ENCODE data around the gene MAST4. TPM values are rescaled to one million over a fixed set of nuclear protein-coding genes. Genes with fewer than 3 reads are reported as not detected.

MAST4 gene
- total RNA-seq, 1 experiment from 2014 or later = 26.5 TPM

GRCh38 chr5:66826263-66826662, 230.1 kb downstream of the MAST4 start:
- H3K4me3 Mint-ChIP-seq (ENCODE audit: unreplicated experiment) = no peak overlapping the region
- peaks cover 21% of the 10 kb centered on the region for H3K4me1 Mint-ChIP-seq (ENCODE audit: insufficient read depth, unreplicated experiment)
- H3K27me3 Mint-ChIP-seq (ENCODE audit: insufficient read depth, unreplicated experiment) = no peaks in the 10 kb centered on the region
- H3K36me3 Mint-ChIP-seq (ENCODE audit: insufficient read depth, unreplicated experiment) = no peaks in the 10 kb centered on the region
- intact Hi-C loops (cut with micrococcal nuclease) = loop anchor here (5.0 kb wide), 1 partner anchor 176 kb away; no protein-coding TSS in a partner anchor
- ChIA-PET CTCF (interaction anchor here (0.5 to 3.3 kb wide), 3 partner anchors 12 to 336 kb away, joined by 5 to 16 read pairs (median 5); no protein-coding TSS in a partner anchor), POLR2A (no interaction called here)
- TF ChIP-seq, protein P1, sequence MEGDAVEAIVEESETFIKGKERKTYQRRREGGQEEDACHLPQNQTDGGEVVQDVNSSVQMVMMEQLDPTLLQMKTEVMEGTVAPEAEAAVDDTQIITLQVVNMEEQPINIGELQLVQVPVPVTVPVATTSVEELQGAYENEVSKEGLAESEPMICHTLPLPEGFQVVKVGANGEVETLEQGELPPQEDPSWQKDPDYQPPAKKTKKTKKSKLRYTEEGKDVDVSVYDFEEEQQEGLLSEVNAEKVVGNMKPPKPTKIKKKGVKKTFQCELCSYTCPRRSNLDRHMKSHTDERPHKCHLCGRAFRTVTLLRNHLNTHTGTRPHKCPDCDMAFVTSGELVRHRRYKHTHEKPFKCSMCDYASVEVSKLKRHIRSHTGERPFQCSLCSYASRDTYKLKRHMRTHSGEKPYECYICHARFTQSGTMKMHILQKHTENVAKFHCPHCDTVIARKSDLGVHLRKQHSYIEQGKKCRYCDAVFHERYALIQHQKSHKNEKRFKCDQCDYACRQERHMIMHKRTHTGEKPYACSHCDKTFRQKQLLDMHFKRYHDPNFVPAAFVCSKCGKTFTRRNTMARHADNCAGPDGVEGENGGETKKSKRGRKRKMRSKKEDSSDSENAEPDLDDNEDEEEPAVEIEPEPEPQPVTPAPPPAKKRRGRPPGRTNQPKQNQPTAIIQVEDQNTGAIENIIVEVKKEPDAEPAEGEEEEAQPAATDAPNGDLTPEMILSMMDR (IDR thresholded peaks at IDR 0.05; ENCODE audit: unreplicated experiment) = no peak
- no peaks in the 10 kb centered on the region for H3K9me3 Mint-ChIP-seq (ENCODE audit: unreplicated experiment)
- no peak overlapping the region for H3K27ac Mint-ChIP-seq (ENCODE audit: low read depth, unreplicated experiment)
- BruUV-seq (replicated peaks) = no TSS peak
- DNase-seq (ENCODE audit: unreplicated experiment) = no peak

DNA sequence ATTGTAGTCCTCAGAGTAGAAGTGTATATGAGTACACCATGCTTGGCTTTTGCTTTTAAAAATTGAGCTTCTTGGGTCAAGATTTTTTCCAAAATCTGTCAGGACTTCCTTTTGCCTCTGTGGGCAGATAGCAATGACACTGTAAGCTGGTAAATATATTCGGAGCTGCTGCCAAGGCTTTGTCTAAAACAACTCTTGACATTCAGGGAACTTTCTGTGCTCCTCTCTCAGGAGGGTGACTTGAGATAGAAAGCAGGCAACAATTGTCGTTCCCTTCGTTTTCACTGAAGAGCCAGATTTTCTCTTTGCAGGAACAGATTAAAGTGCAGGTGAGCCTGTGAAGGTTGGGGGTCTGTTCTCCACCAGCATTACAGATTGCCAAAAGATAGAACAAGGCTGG, 230.5 kb downstream of the MAST4 start:
- DNase-seq (ENCODE audit: unreplicated experiment) = no peak
- TF ChIP-seq, protein P1 (IDR thresholded peaks at IDR 0.05; ENCODE audit: unreplicated experiment) = no peak
- POLR2A ChIA-PET = interaction anchor here (0.6 kb wide), 1 partner anchor 237 kb away, joined by 4 read pairs; no protein-coding TSS in a partner anchor
- no TSS peak for BruUV-seq (replicated peaks)
- no peaks in the 10 kb centered on the region for H3K36me3 Mint-ChIP-seq (ENCODE audit: insufficient read depth, unreplicated experiment)
- H3K4me1 Mint-ChIP-seq (ENCODE audit: insufficient read depth, unreplicated experiment) = peaks cover 21% of the 10 kb centered on the region
- intact Hi-C loops (cut with micrococcal nuclease) = loop anchor here (5.0 kb wide), 1 partner anchor 176 kb away; no protein-coding TSS in a partner anchor
- no peaks in the 10 kb centered on the region for H3K27me3 Mint-ChIP-seq (ENCODE audit: insufficient read depth, unreplicated experiment)
- no peaks in the 10 kb centered on the region for H3K9me3 Mint-ChIP-seq (ENCODE audit: unreplicated experiment)
- CTCF ChIA-PET = interaction anchor here (0.5 to 3.3 kb wide), 4 partner anchors 10 to 337 kb away, joined by 4 to 16 read pairs (median 5); no protein-coding TSS in a partner anchor
- H3K27ac Mint-ChIP-seq (ENCODE audit: low read depth, unreplicated experiment) = no peak overlapping the region
- no peak overlapping the region for H3K4me3 Mint-ChIP-seq (ENCODE audit: unreplicated experiment)

DNA sequence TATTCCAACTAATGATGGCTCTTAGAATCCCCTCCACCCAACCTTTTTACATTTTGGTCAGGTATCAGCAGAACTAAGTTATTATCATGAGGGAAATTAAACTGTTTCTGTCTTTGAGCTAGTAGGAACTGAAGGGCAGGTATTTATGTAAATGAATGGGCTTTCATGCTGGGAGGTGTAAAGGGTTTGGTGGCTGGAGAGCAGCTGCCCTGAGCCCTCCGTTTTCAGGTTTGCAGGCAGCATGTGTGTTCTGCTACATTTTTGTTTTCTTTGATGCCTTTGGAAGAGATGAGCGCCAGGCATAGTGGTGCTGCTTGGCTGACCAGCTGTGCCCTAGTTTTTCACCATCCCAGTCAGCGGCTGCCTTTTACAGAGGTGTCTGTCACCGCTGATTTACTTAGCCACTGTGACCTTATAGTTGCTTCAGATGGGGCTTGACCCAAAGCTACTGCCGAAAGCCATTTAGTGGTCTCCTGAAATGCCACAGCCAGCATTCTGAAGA, 231.9 kb downstream of the MAST4 start:
- no TSS peak for BruUV-seq (replicated peaks)
- Mint-ChIP-seq H3K4me1 (ENCODE audit: insufficient read depth, unreplicated experiment) (peaks cover 21% of the 10 kb centered on the region), H3K9me3 (ENCODE audit: unreplicated experiment) (no peaks in the 10 kb centered on the region), H3K36me3 (ENCODE audit: insufficient read depth, unreplicated experiment) (no peaks in the 10 kb centered on the region), H3K4me3 (ENCODE audit: unreplicated experiment) (peak overlapping the region; percentile 85), H3K27ac (ENCODE audit: low read depth, unreplicated experiment) (peak overlapping the region; percentile 90), H3K27me3 (ENCODE audit: insufficient read depth, unreplicated experiment) (no peaks in the 10 kb centered on the region)
- ChIA-PET CTCF (interaction anchor here (0.6 to 3.3 kb wide), 10 partner anchors 9 to 522 kb away, joined by 3 to 16 read pairs (median 4); no protein-coding TSS in a partner anchor), POLR2A (interaction anchor here (0.7 to 4.4 kb wide), 18 partner anchors 9 to 428 kb away, joined by 3 to 73 read pairs (median 10); no protein-coding TSS in a partner anchor)
- DNase-seq (ENCODE audit: unreplicated experiment) = no peak
- intact Hi-C loops (cut with micrococcal nuclease) = loop anchor here (5.0 kb wide), 1 partner anchor 174 kb away; no protein-coding TSS in a partner anchor
- TF ChIP-seq, protein P1 (IDR thresholded peaks at IDR 0.05; ENCODE audit: unreplicated experiment) = no peak

GRCh38 chr5:66828548-66829357, 232.6 kb downstream of the MAST4 start:
- H3K4me1 Mint-ChIP-seq (ENCODE audit: insufficient read depth, unreplicated experiment) = peaks cover 21% of the 10 kb centered on the region
- BruUV-seq (replicated peaks) = TSS peak; percentile 62
- CTCF ChIA-PET = interaction anchor here (0.5 to 3.3 kb wide), 16 partner anchors 9 to 522 kb away, joined by 3 to 16 read pairs (median 4); no protein-coding TSS in a partner anchor
- no peaks in the 10 kb centered on the region for H3K27me3 Mint-ChIP-seq (ENCODE audit: insufficient read depth, unreplicated experiment)
- POLR2A ChIA-PET = interaction anchor here (0.5 to 4.4 kb wide), 33 partner anchors 9 to 1203 kb away, joined by 3 to 73 read pairs (median 6); no protein-coding TSS in a partner anchor
- peak; percentile 67 for DNase-seq (ENCODE audit: unreplicated experiment)
- intact Hi-C loops (cut with micrococcal nuclease) = loop anchor here (5.0 kb wide), 1 partner anchor 174 kb away; no protein-coding TSS in a partner anchor
- no peaks in the 10 kb centered on the region for H3K36me3 Mint-ChIP-seq (ENCODE audit: insufficient read depth, unreplicated experiment)
- H3K27ac Mint-ChIP-seq (ENCODE audit: low read depth, unreplicated experiment) = peak overlapping the region; percentile 90
- H3K4me3 Mint-ChIP-seq (ENCODE audit: unreplicated experiment) = peak overlapping the region; percentile 85
- H3K9me3 Mint-ChIP-seq (ENCODE audit: unreplicated experiment) = no peaks in the 10 kb centered on the region
- TF ChIP-seq, protein P1 (IDR thresholded peaks at IDR 0.05; ENCODE audit: unreplicated experiment) = no peak
